H1 (cell line): Measurements from ENCODE around the gene GLS2. TPM values are rescaled to one million over a fixed set of nuclear protein-coding genes. Genes with fewer than 3 reads are reported as not detected.

Source experiments
- CTCF ChIA-PET: fragments of 300-600 bp; sonication (Branson Sonifier 250); formaldehyde crosslinking; loops from one replicate; lab custom pipeline; 2021; ENCODE audit not compliant: partially characterized antibody; lab: Charles Lee
- POLR2A ChIA-PET: fragments of 300-600 bp; sonication (Branson Sonifier 250); formaldehyde crosslinking; loops from one replicate; lab custom pipeline; 2021; ENCODE audit warnings: inconsistent platforms; ENCODE audit not compliant: partially characterized antibody; lab: Charles Lee
- DNase-seq, 2 experiments: peaks; one replicate each; pipeline versions ENCODE4 v3.0.0 to v3.0.0-alpha.2; 2010 to 2022; ENCODE audit warnings: low spot score in 2 of 2, low read depth in 1 of 2, mixed read lengths in 1 of 2
- FAIRE-seq: peaks from 2 replicates; lab custom pipeline; 2011; peaks lifted over from hg19 to GRCh38; lab: Jason Lieb, UNC
- H2AFZ ChIP-seq: 2 replicates; pipeline ENCODE4 v1.8.1; 2012; ENCODE audit warnings: low read length, inconsistent platforms
- H2AK5ac ChIP-seq: 2 replicates; pipeline ENCODE4 v1.6.1; 2013; ENCODE audit warnings: low read depth, low read length
- H2BK120ac ChIP-seq: replicated peaks from 2 replicates; pipeline ENCODE3; 2013; ENCODE audit warnings: low read depth, low read length, inconsistent platforms
- H2BK12ac ChIP-seq: 2 replicates; pipeline ENCODE4 v1.6.1; 2013; ENCODE audit warnings: low read depth, low read length
- H2BK15ac ChIP-seq: 2 replicates; pipeline ENCODE4 v1.6.1; 2013; ENCODE audit warnings: low read length
- H2BK20ac ChIP-seq: 2 replicates; pipeline ENCODE4 v1.6.1; 2013; ENCODE audit warnings: low read length
- H2BK5ac ChIP-seq: 2 replicates; pipeline ENCODE4 v1.6.1; 2013; ENCODE audit warnings: low read depth, low read length
- H3K14ac ChIP-seq: 2 replicates; pipeline ENCODE4 v1.6.1; 2013; ENCODE audit warnings: inconsistent platforms; ENCODE audit not compliant: insufficient read length
- H3K18ac ChIP-seq: 2 replicates; pipeline ENCODE4 v1.6.1; 2013; ENCODE audit warnings: low read length; ENCODE audit errors: extremely low read depth
- H3K23ac ChIP-seq: 2 replicates; pipeline ENCODE4 v1.6.1; 2013; ENCODE audit warnings: inconsistent platforms; ENCODE audit not compliant: insufficient read length
- H3K23me2 ChIP-seq: 2 replicates; pipeline ENCODE4 v1.6.1; 2013; ENCODE audit warnings: low read depth, low read length
- H3K27ac ChIP-seq: 2 replicates; pipeline ENCODE4 v1.6.1; 2011; ENCODE audit warnings: low read depth, low read length, inconsistent platforms
- H3K27me3 ChIP-seq, 4 experiments: replicated peaks in 1 of 4; 1 replicate in 1 of 4; 2 replicates in 3 of 4; pipeline versions ENCODE4 v1.6.1 to v1.8.1; 2011 to 2013; ENCODE audit warnings: low read length in 3 of 4, mild to moderate bottlenecking in 3 of 4, inconsistent platforms in 2 of 4, mixed read lengths in 2 of 4, moderate library complexity in 1 of 4; ENCODE audit not compliant: control insufficient read depth in 3 of 4, insufficient read depth in 3 of 4; ENCODE audit errors: extremely low read depth in 1 of 4
- H3K36me3 ChIP-seq, 4 experiments: 2 replicates each; pipeline versions ENCODE4 v1.6.1 to v1.8.1; 2011 to 2013; ENCODE audit warnings: mild to moderate bottlenecking in 4 of 4, low read length in 3 of 4, moderate library complexity in 2 of 4, control low read depth in 1 of 4, inconsistent platforms in 1 of 4; ENCODE audit not compliant: insufficient read depth in 4 of 4, control insufficient read depth in 2 of 4
- H3K4ac ChIP-seq: replicated peaks from 2 replicates; pipeline ENCODE3; 2013; ENCODE audit warnings: low read length, low read depth, mixed read lengths, inconsistent platforms; ENCODE audit not compliant: insufficient read length
- H3K4me1 ChIP-seq, 4 experiments: replicated peaks in 1 of 4; 1 replicate in 1 of 4; 2 replicates in 3 of 4; pipeline versions ENCODE4 v1.6.1 to v1.8.1; 2011 to 2013; ENCODE audit warnings: low read length in 3 of 4, inconsistent platforms in 2 of 4, mixed read lengths in 1 of 4; ENCODE audit not compliant: insufficient read depth in 4 of 4, control insufficient read depth in 3 of 4
- H3K4me2 ChIP-seq, 2 experiments: 2 replicates each; pipeline versions ENCODE4 v1.6.1 to v1.8.1; 2011 to 2013; ENCODE audit warnings: low read depth in 2 of 2, low read length in 2 of 2, control low read depth in 1 of 2, inconsistent platforms in 1 of 2, mild to moderate bottlenecking in 1 of 2; ENCODE audit not compliant: insufficient read depth in 1 of 2
- H3K4me3 ChIP-seq, 4 experiments: fragments of 200-600, 300-600 bp in 1 of 4; sonication (generic), shearing (Covaris generic), sonication (Bioruptor Twin) in 1 of 4; 2 replicates each; pipeline versions ENCODE4 v1.5.1 to v1.8.1; 2011 to 2016; ENCODE audit warnings: low read length in 4 of 4, low read depth in 3 of 4, control low read depth in 2 of 4, inconsistent platforms in 2 of 4, mild to moderate bottlenecking in 2 of 4, mixed read lengths in 1 of 4, moderate library complexity in 1 of 4; ENCODE audit not compliant: insufficient read depth in 2 of 4; ENCODE audit errors: extremely low read depth in 1 of 4
- H3K56ac ChIP-seq: replicated peaks from 2 replicates; pipeline ENCODE3; 2013; ENCODE audit warnings: low read depth, mild to moderate bottlenecking, mixed read lengths, low read length, inconsistent platforms; ENCODE audit not compliant: insufficient read length
- H3K79me1 ChIP-seq: 2 replicates; pipeline ENCODE4 v1.6.1; 2013; ENCODE audit warnings: low read depth, low read length, control low read depth
- H3K79me2 ChIP-seq, 2 experiments: 2 replicates each; pipeline versions ENCODE4 v1.6.1 to v1.8.1; 2012 to 2013; ENCODE audit warnings: low read length in 2 of 2, mild to moderate bottlenecking in 2 of 2, inconsistent platforms in 1 of 2; ENCODE audit not compliant: insufficient read depth in 2 of 2, control insufficient read depth in 1 of 2
- H3K9ac ChIP-seq, 4 experiments: replicated peaks in 1 of 4; 1 replicate in 1 of 4; 2 replicates in 3 of 4; pipeline versions ENCODE4 v1.6.1 to v1.8.1; 2011 to 2013; ENCODE audit warnings: low read depth in 3 of 4, low read length in 3 of 4, control low read depth in 2 of 4, mild to moderate bottlenecking in 2 of 4, moderate library complexity in 2 of 4, inconsistent platforms in 1 of 4; ENCODE audit errors: extremely low read depth in 1 of 4
- H3K9me3 ChIP-seq, 2 experiments: 2 replicates each; pipeline versions ENCODE4 v1.6.1 to v1.8.1; 2012 to 2013; ENCODE audit warnings: mild to moderate bottlenecking in 2 of 2, moderate library complexity in 2 of 2, control low read depth in 1 of 2, inconsistent platforms in 1 of 2, low read depth in 1 of 2, low read length in 1 of 2, mixed read lengths in 1 of 2; ENCODE audit not compliant: insufficient read depth in 2 of 2
- H4K20me1 ChIP-seq, 2 experiments: replicated peaks in 1 of 2; 2 replicates each; pipeline versions ENCODE3 to v1.8.1; 2011 to 2013; ENCODE audit warnings: inconsistent platforms in 2 of 2, low read length in 2 of 2, mild to moderate bottlenecking in 1 of 2; ENCODE audit not compliant: insufficient read depth in 2 of 2, control insufficient read depth in 1 of 2
- H4K5ac ChIP-seq: 2 replicates; pipeline ENCODE4 v1.6.1; 2013; ENCODE audit warnings: low read length, low read depth, mixed read lengths, inconsistent platforms; ENCODE audit not compliant: insufficient read length
- H4K8ac ChIP-seq: 2 replicates; pipeline ENCODE4 v1.8.0; 2013; ENCODE audit warnings: mild to moderate bottlenecking, moderate library complexity, low read length, inconsistent platforms; ENCODE audit not compliant: insufficient read depth; ENCODE audit errors: extremely low read depth
- H4K91ac ChIP-seq: replicated peaks from 2 replicates; pipeline ENCODE3; 2013; ENCODE audit warnings: low read length, mixed read lengths, inconsistent platforms; ENCODE audit not compliant: insufficient read length
- ASH2L ChIP-seq: fragments of 200-600, 300-600 bp; sonication (generic); IDR thresholded peaks from one replicate; pipeline ENCODE4 v1.7.1; 2017; ENCODE audit warnings: low read length
- ATF2 ChIP-seq: IDR thresholded peaks from 2 replicates; pipeline ENCODE4 v1.6.1; 2012; ENCODE audit warnings: low read length, inconsistent platforms
- BRCA1 ChIP-seq: IDR thresholded peaks from 2 replicates; pipeline ENCODE4 v1.6.1; 2012; ENCODE audit warnings: low read depth, low read length, improper control_type of control experiment
- EGR1 ChIP-seq: IDR thresholded peaks from 2 replicates; pipeline ENCODE4 v1.6.1; 2011; ENCODE audit warnings: low read depth, low read length, borderline replicate concordance
- KDM1A ChIP-seq: fragments of 200-600, 300-600 bp; sonication (generic); IDR thresholded peaks from 2 replicates; pipeline ENCODE4 v1.7.1; 2016; ENCODE audit warnings: mild to moderate bottlenecking, low read length, borderline replicate concordance
- KDM4A ChIP-seq: IDR thresholded peaks from one replicate; pipeline ENCODE4 v1.7.1; 2012; ENCODE audit warnings: low read depth, mild to moderate bottlenecking, moderate library complexity, low read length, inconsistent platforms; ENCODE audit not compliant: severe bottlenecking
- SIN3A ChIP-seq, 2 experiments: IDR thresholded peaks in 1 of 2; conservative IDR thresholded peaks in 1 of 2; 2 replicates each; pipeline ENCODE4 v1.6.1; 2011 to 2012; ENCODE audit warnings: low read length in 2 of 2, improper control_type of control experiment in 1 of 2, low read depth in 1 of 2, mild to moderate bottlenecking in 1 of 2
- SP1 ChIP-seq: IDR thresholded peaks from 2 replicates; pipeline ENCODE4 v1.6.1; 2011; ENCODE audit warnings: low read depth, low read length
- TCF12 ChIP-seq: IDR thresholded peaks from 2 replicates; pipeline ENCODE4 v1.6.1; 2011; ENCODE audit warnings: low read depth, mild to moderate bottlenecking, low read length
- WGBS, 2 experiments: shearing (Covaris generic) in 1 of 2; methylation state at CpG; one replicate each; pipeline versions ENCODE4 v1.1.6 to v1.1.7; 2013 to 2015; ENCODE audit warnings: low lambda C conversion rate in 2 of 2, mixed read lengths in 2 of 2, inconsistent platforms in 1 of 2, low coverage in 1 of 2, missing lambda C conversion rate in 1 of 2; ENCODE audit not compliant: insufficient replicate concordance in 2 of 2, insufficient coverage in 1 of 2, insufficient read length in 1 of 2; ENCODE audit errors: extremely low coverage in 1 of 2, missing lambda C conversion rate in 1 of 2; 5-methylcytosine and 5-hydroxymethylcytosine counted together
- polyA plus RNA-seq, 7 experiments: library from polyadenylated mRNA; depleted of rRNA in 3 of 7; stranded (reverse) in 5 of 7; unstranded in 2 of 7; fragments of >200 nt in 5 of 7; fragments of 200-250 nt in 2 of 7; gene quantifications; 1 replicate in 5 of 7; 2 replicates in 1 of 7; 4 replicates in 1 of 7; pipeline versions ENCODE4 v1.2.1 to v1.2.3, GENCODE V29; 2011 to 2013; ENCODE audit warnings: missing spikeins in 2 of 7, mixed read lengths in 2 of 7
- total RNA-seq: library from RNA; stranded (reverse); fragmentation: NEBNext Ultra II Directional; extraction: Animal tissue kit (Norgen Biotek cat#: 25700); gene quantifications from 2 replicates; pipeline ENCODE4 v1.2.1, GENCODE V29; 2021

The GLS2 gene
- total and polyA plus RNA-seq, 2 of the 8 experiments (the other 6 are each of a cell fraction or from before 2014, with no cell fraction given): 14.5 to 20.1 TPM

GRCh38 chr12:56521590-56522371, 33.8 kb upstream of the GLS2 start, which contains the start of gene RBMS2:
Gene RBMS2 (plus strand): TSS chr12:56521820. CDS start chr12:56522024, 204 bp downstream.
- Histone ChIP-seq H3K9me3 (no peaks in the 10 kb centered on the region), H4K91ac (no peak within 1 kb of the TSS), H3K4me1 (peaks cover under 1 to 2% (median 2%) of the 10 kb centered on the region in 4 experiments; a peak in 5 of 7 replicates), H3K27ac (no peak within 1 kb of the TSS), H3K14ac (no peak within 1 kb of the TSS), H3K4me3 (peak within 1 kb of the TSS; percentile 53 to 84 (median 65)), H2BK20ac (no peak within 1 kb of the TSS), H3K9ac (peak within 1 kb of the TSS; percentile 5 to 74 (median 44); a peak in 4 of 7 replicates), H3K4ac (no peak within 1 kb of the TSS), H3K4me2 (peak within 1 kb of the TSS; percentile 78 to 92), H2BK120ac (no peak within 1 kb of the TSS), H3K79me1 (no peaks in the 10 kb centered on the region), H3K36me3 (no peaks in the 10 kb centered on the region), H2BK5ac (peak within 1 kb of the TSS; percentile 38; the same call in 1 of the 2 replicates), H3K27me3 (no peaks in the 10 kb centered on the region), H3K23ac (no peak within 1 kb of the TSS), H3K56ac (peak within 1 kb of the TSS; percentile 62), H3K23me2 (peaks cover 5% of the 10 kb centered on the region; the same call in 1 of the 2 replicates), H3K79me2 (peaks cover 0 to 11% of the 10 kb centered on the region in 2 experiments; a peak in 2 of 4 replicates), H2BK12ac (peak within 1 kb of the TSS; percentile 44), H2AK5ac (peak within 1 kb of the TSS; percentile 42; the same call in 1 of the 2 replicates), H2AFZ (peak within 1 kb of the TSS; percentile 95), H4K8ac (no peak within 1 kb of the TSS), H4K20me1 (no peaks in the 10 kb centered on the region), H2BK15ac (no peak within 1 kb of the TSS), H4K5ac (no peak within 1 kb of the TSS), H3K18ac (no peak within 1 kb of the TSS)
- FAIRE-seq (peak; percentile 96), DNase-seq (peak in 1 of 2 experiments; percentile 73)
- POLR2A ChIA-PET: interaction anchor here (0.7 to 1.7 kb wide), 12 partner anchors 9 to 207 kb away, joined by 3 to 7 read pairs (median 4); partner anchors contain the start of genes GLS2 and IL23A
- CTCF ChIA-PET: interaction anchor here (0.5 to 16.9 kb wide), 20 partner anchors 8 to 713 kb away, joined by 3 to 279 read pairs (median 4); no protein-coding TSS in a partner anchor
- 6% methylated on average over 13 of the region's 15 CpGs; no CpG with 5 or more reads in 1 of the 2 experiments for WGBS, 2 experiments
- TF ChIP-seq ASH2L (peak; percentile 61), SP1 (peak; percentile 84; the same call in 1 of the 2 replicates), TCF12 (0 out of 2 replicates have a peak, but pooled peaks have one; percentile 15), EGR1 (peak; percentile 48; the same call in 1 of the 2 replicates), KDM1A (peak; percentile 88; the same call in 1 of the 2 replicates), SIN3A (conservative IDR thresholded peaks at IDR 0.05 in 1 of 2, IDR thresholded peaks at IDR 0.05 in 1 of 2; ENCODE audit: low read depth in 1 of 2, low read length in 2 of 2) (peak in 1 of 2 experiments; percentile 78; a peak in 1 of 4 replicates), ATF2 (peak; percentile 92), KDM4A (no peak), BRCA1 (no peak)
